Body of pancreas (tissue), 4 donors: ENCODE measurements around the gene EFCAB14.

Experiments
- CTCF ChIP-seq, 7 experiments: fragments of 450-650 bp in 4 of 7; fragments of 200-600 bp in 3 of 7; sonication (generic) in 3 of 7; IDR thresholded peaks; one replicate each; pipeline ENCODE4 v1.5.1; 2016 to 2019; ENCODE audit warnings: antibody characterized with exemption in 7 of 7
- POLR2A ChIP-seq, 3 donors: fragments of 450-650 bp; IDR thresholded peaks; one replicate each; pipeline ENCODE4 v1.6.1; 2016; ENCODE audit warnings: antibody characterized with exemption in 3 of 3, mild to moderate bottlenecking in 2 of 3

DNA sequence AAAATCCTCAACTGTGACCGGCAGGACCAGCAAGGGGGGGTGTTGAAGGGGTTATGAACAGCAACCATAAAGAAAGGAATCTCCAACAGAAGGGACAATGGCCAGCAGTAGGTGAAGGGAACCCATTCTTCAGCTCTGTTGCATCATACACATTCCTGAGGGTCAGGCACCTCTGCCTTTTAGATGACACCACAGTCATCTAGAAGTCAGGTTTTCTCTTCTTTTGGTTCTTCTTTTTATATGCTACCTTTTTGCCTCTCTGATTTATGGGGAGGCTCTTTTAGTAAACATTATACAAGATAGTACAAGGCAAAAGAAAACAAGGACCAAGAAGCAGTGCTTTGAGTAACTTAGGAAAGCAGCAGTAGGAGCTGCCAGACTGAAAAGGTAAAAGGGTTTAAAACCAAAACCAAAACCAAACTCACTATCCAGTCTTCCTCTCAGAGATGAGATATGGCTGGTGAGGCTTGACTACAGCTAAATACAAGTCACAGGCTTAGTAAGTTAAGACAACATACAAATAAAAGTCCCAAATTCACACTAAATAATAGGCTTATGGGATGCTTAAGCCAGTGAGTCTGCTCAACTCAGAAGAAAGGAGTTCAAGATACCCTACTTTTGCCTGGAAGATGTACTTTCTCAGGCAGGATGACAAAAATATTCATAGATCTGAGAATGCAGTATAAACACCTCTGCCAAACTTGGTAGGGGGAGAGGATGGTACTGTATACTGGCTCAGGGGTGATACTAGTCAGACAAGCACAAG, 43.2 kb downstream of the EFCAB14 start:
- no peak for TF ChIP-seq CTCF (IDR thresholded peaks at IDR 0.05)
- no peak for TF ChIP-seq POLR2A (IDR thresholded peaks at IDR 0.05)
